HCT116 (cell line): Measurements from ENCODE around the gene SEC24D. TPM values are rescaled to one million over a fixed set of nuclear protein-coding genes. Genes with fewer than 3 reads are reported as not detected.

ENCODE experiments used
- ATAC-seq: fragments of 200-7000 bp; cut with Tn5 transposase; 2 replicates; pipeline ENCODE4 v1.9.1; 2020; ENCODE audit warnings: mild to moderate bottlenecking, moderate library complexity
- BruUV-seq: library from RNA; stranded (reverse); fragments of 400-500 nt; replicated peaks from 2 replicates; lab custom pipeline; 2021; lab: Mats Ljungman, UMichigan
- CTCF ChIA-PET: fragments of 300-600 bp; sonication (Branson Sonifier 250); formaldehyde crosslinking; loops from one replicate; lab custom pipeline; 2021; ENCODE audit warnings: antibody characterized with exemption; lab: Charles Lee
- POLR2A ChIA-PET: fragments of 300-600, 350-600 bp; sonication (Branson Sonifier 250); formaldehyde crosslinking; loops from one replicate; lab custom pipeline; 2021; ENCODE audit warnings: antibody characterized with exemption; lab: Charles Lee
- RAD21 ChIA-PET, 2 experiments: fragments of 300-600 bp; sonication (Branson Sonifier 250); formaldehyde crosslinking; loops; one replicate each; lab custom pipeline; 2023; ENCODE audit warnings: low total read pairs in 2 of 2; ENCODE audit not compliant: uncharacterized antibody in 2 of 2, unreplicated experiment in 2 of 2, low non-redundant PET in 1 of 2; lab: Charles Lee
- DNase-seq: peaks from one replicate; pipeline ENCODE4 v3.0.0-alpha.2; 2010; ENCODE audit warnings: low read depth, low spot score
- H2AFZ ChIP-seq: fragments of 200-600 bp; shearing (Covaris generic), sonication (generic); 2 replicates; pipeline ENCODE4 v1.6.1; 2017; ENCODE audit warnings: low read depth, mixed run types, mixed read lengths, antibody characterized with exemption, low read length; ENCODE audit not compliant: poor library complexity, severe bottlenecking
- H3K27ac ChIP-seq: 2 replicates; pipeline ENCODE4 v1.5.1; 2012; ENCODE audit warnings: low read depth, low read length
- H3K27me3 ChIP-seq: fragments of 200-600 bp; sonication (generic); 2 replicates; pipeline ENCODE4 v1.6.1; 2016; ENCODE audit warnings: mixed run types, low read length, mixed read lengths; ENCODE audit not compliant: insufficient read depth
- H3K36me3 ChIP-seq, 2 experiments: fragments of 200-500 bp in 1 of 2; fragments of 200-600 bp in 1 of 2; sonication (Bioruptor generic) in 1 of 2; sonication (generic) in 1 of 2; 2 replicates each; pipeline versions ENCODE4 v1.5.1 to v1.6.1; 2014 to 2016; ENCODE audit warnings: low read length in 2 of 2, inconsistent platforms in 1 of 2, mixed read lengths in 1 of 2, mixed run types in 1 of 2; ENCODE audit not compliant: insufficient read depth in 2 of 2, control insufficient read depth in 1 of 2
- H3K4me1 ChIP-seq, 2 experiments: fragments of 200-600 bp in 1 of 2; sonication (generic) in 1 of 2; 2 replicates each; pipeline versions ENCODE4 v1.5.1 to v1.6.1; 2012 to 2017; ENCODE audit warnings: low read length in 2 of 2, inconsistent platforms in 1 of 2, mild to moderate bottlenecking in 1 of 2, mixed read lengths in 1 of 2, mixed run types in 1 of 2, moderate library complexity in 1 of 2; ENCODE audit not compliant: insufficient read depth in 2 of 2, control insufficient read depth in 1 of 2
- H3K4me2 ChIP-seq: fragments of 200-600 bp; sonication (generic); 2 replicates; pipeline ENCODE4 v1.6.1; 2017; ENCODE audit warnings: mixed run types, low read length, mixed read lengths
- H3K4me3 ChIP-seq, 2 experiments: fragments of 200-600 bp in 1 of 2; sonication (generic) in 1 of 2; replicated peaks in 1 of 2; 2 replicates each; pipeline ENCODE4 v1.5.1; 2011 to 2016; ENCODE audit warnings: low read length in 2 of 2, control low read depth in 1 of 2, low read depth in 1 of 2, mild to moderate bottlenecking in 1 of 2, mixed read lengths in 1 of 2, mixed run types in 1 of 2
- H3K79me2 ChIP-seq: fragments of 200-600 bp; sonication (generic); 2 replicates; pipeline ENCODE4 v1.6.1; 2017; ENCODE audit warnings: mild to moderate bottlenecking, mixed run types, low read length, moderate library complexity, mixed read lengths; ENCODE audit not compliant: insufficient read depth
- H3K9ac ChIP-seq: fragments of 200-600 bp; sonication (generic); 2 replicates; pipeline ENCODE4 v1.6.1; 2016; ENCODE audit warnings: low read length, mixed read lengths
- H3K9me2 ChIP-seq: fragments of 200-600 bp; sonication (generic), shearing (Covaris generic); 2 replicates; pipeline ENCODE4 v1.6.1; 2017; ENCODE audit warnings: mixed run types, mild to moderate bottlenecking, moderate library complexity; ENCODE audit not compliant: insufficient read depth
- H3K9me3 ChIP-seq, 2 experiments: fragments of 200-500 bp in 1 of 2; fragments of 200-600 bp in 1 of 2; sonication (Bioruptor generic) in 1 of 2; sonication (generic) in 1 of 2; 2 replicates each; pipeline ENCODE4 v1.6.1; 2014 to 2017; ENCODE audit warnings: low read length in 2 of 2, mixed read lengths in 2 of 2, inconsistent platforms in 1 of 2, low read depth in 1 of 2, mild to moderate bottlenecking in 1 of 2, mixed run types in 1 of 2, moderate library complexity in 1 of 2; ENCODE audit not compliant: control insufficient read depth in 1 of 2, insufficient read depth in 1 of 2
- H4K20me1 ChIP-seq: fragments of 200-600 bp; sonication (generic), shearing (Covaris generic); 2 replicates; pipeline ENCODE4 v1.6.1; 2017; ENCODE audit warnings: mixed run types, mild to moderate bottlenecking, moderate library complexity; ENCODE audit not compliant: insufficient read depth
- CBX3 ChIP-seq: IDR thresholded peaks from 2 replicates; pipeline ENCODE4 v1.6.1; 2012; ENCODE audit warnings: low read depth
- CEBPB ChIP-seq: IDR thresholded peaks from 2 replicates; pipeline ENCODE4 v1.6.1; 2012; ENCODE audit warnings: low read depth
- FOSL1 ChIP-seq: IDR thresholded peaks from 2 replicates; pipeline ENCODE4 v1.6.1; 2012; ENCODE audit warnings: low read depth
- POLR2AphosphoS5 ChIP-seq: IDR thresholded peaks from 2 replicates; pipeline ENCODE4 v1.6.1; 2011; ENCODE audit warnings: mild to moderate bottlenecking, low read depth, low read length, moderate library complexity
- RAD21 ChIP-seq: IDR thresholded peaks from 2 replicates; pipeline ENCODE4 v1.6.1; 2012; ENCODE audit warnings: low read depth, mild to moderate bottlenecking
- REST ChIP-seq: IDR thresholded peaks from 2 replicates; pipeline ENCODE4 v1.6.1; 2012; ENCODE audit warnings: low read depth
- SP1 ChIP-seq: IDR thresholded peaks from 2 replicates; pipeline ENCODE4 v1.6.1; 2012; ENCODE audit warnings: low read depth
- YY1 ChIP-seq: IDR thresholded peaks from 2 replicates; pipeline ENCODE4 v1.6.1; 2011; ENCODE audit warnings: low read length, low read depth, moderate library complexity, mild to moderate bottlenecking; ENCODE audit not compliant: insufficient replicate concordance; ENCODE audit errors: extremely low read depth
- intact Hi-C: fragments of 100-400 bp; cut with micrococcal nuclease; formaldehyde crosslinking; loops from 2 replicates; pipeline ENCODE4 v1.10.0; 2022
- total RNA-seq: library from RNA; stranded (reverse); gene quantifications from one replicate; pipeline ENCODE4 v1.2.1, GENCODE V29; 2021; ENCODE audit not compliant: unreplicated experiment

The SEC24D gene
- total RNA-seq, 1 experiment from 2014 or later, result 28.5 TPM

GRCh38 chr4:118732591-118733330 lies 103.2 kb downstream of the SEC24D start:
- intact Hi-C loops, result no loop called here
- H3K27me3 ChIP-seq, result no peaks in the 10 kb centered on the region
- no peaks in the 10 kb centered on the region for H4K20me1 ChIP-seq
- H3K4me3 ChIP-seq, result no peak overlapping the region
- H3K4me2 ChIP-seq, result no peak overlapping the region
- no peak overlapping the region for H3K9ac ChIP-seq
- no peaks in the 10 kb centered on the region for H3K79me2 ChIP-seq
- BruUV-seq, result no TSS peak
- no peaks in the 10 kb centered on the region for H3K9me2 ChIP-seq
- CTCF ChIA-PET, result interaction anchor here (0.7 kb wide), 1 partner anchor 13 kb away, joined by 3 read pairs; no protein-coding TSS in a partner anchor
- H3K9me3 ChIP-seq, result no peaks in the 10 kb centered on the region
- H2AFZ ChIP-seq, result no peak overlapping the region
- POLR2A ChIA-PET, result no interaction called here
- RAD21 ChIA-PET, result no interaction called here
- peaks cover 2 to 8% of the 10 kb centered on the region in 2 experiments; a peak in 1 of 4 replicates for H3K36me3 ChIP-seq
- no peaks in the 10 kb centered on the region for H3K4me1 ChIP-seq
- DNase-seq, result no peak
- ATAC-seq, result no peak
- TF ChIP-seq POLR2AphosphoS5, result no peak
- TF ChIP-seq CEBPB, result no peak
- TF ChIP-seq REST, result no peak
- no peak for TF ChIP-seq FOSL1
- no peak for TF ChIP-seq CBX3
- TF ChIP-seq SP1, result no peak
- no peak for TF ChIP-seq YY1
- no peak for TF ChIP-seq RAD21
- H3K27ac ChIP-seq, result no peak overlapping the region
